Fibroblast of skin of left quadriceps (primary cell): ENCODE measurements around the gene RGS9.

Experiments used
- DNase-seq, 2 experiments: peaks; one replicate each; pipeline ENCODE4 v3.0.0-alpha.2; 2013; ENCODE audit warnings: low read depth in 2 of 2

RGS9 gene

DNA sequence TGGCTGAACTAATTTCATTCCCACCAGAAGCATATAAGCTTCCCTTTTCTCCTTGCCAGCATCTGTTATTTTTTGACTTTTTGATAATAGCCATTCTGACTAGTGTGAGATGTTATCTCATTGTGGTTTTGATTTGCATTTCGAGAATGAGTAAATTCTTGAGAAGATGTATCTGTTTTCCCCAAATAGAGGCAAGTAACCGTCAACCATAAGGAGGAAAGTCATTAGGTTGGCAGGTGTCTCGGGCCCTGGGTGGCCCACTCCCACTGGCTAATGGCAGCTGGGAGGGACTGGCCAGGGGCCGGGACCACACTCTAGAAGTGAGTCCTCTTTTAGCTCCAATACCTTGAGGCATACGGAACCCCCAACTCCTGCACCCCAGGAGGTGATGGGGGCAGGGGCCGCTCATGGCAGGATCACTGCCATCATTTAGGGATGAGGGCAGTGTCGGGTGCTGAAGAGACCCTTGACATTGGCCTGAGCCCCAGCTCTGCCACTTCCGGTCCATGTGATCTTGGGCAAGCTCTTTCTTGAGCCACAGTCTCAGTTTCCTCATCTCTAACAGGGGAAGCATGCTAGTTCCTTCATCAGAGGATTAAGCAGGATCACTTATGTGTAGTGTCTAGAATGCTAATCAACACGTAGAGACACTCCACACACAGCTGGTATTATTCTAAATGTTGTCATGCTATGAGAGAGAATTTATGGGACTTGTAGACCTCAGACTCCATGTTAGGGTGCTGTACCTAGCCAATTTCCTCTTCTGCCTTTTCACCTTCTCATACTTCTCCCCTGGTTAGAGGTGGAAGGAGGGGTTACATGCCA lies 44.3 kb downstream of the RGS9 start:
- no peak for DNase-seq

DNA sequence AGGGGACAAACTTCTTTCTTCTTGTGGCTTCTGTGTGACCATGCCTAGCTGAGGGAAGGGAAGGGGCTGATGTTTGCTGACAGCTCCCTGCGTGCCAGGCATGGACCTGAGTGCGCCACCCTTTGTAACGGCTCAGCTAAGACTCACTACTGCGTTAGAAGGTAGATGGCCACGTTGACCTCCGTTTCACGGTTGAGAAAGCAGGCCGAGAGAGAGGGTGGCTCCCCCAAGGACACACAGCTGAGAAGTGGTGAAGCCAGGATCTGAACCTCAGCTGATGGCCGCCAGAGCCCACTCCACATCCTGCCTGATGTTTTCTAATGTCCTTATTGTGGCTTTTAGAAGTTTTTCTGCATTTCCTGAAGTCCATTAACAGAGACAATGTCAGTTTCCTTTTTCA lies 45.1 kb downstream of the RGS9 start:
- no peak for DNase-seq

DNA sequence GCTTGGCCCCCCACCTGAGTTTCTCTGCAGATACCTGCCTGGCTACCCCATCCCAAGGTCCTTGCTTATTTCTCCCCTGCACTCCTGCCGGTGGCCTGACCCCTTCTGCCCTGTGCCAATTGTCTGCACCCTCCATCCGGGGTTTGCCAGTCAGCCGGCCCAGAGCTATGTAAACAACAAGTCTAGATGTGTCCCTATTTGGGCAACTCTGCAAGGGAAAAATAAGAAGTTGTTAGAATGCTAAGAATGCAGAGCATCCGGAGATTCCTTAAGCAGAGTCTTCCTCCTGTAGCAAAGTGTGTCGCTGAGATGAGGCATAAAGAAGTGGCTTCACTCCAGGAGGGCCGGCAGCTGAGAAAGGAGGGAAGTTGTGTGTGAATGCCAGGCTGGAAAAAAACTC lies 46.6 kb downstream of the RGS9 start:
- DNase-seq, result peak; percentile 67 to 71

DNA sequence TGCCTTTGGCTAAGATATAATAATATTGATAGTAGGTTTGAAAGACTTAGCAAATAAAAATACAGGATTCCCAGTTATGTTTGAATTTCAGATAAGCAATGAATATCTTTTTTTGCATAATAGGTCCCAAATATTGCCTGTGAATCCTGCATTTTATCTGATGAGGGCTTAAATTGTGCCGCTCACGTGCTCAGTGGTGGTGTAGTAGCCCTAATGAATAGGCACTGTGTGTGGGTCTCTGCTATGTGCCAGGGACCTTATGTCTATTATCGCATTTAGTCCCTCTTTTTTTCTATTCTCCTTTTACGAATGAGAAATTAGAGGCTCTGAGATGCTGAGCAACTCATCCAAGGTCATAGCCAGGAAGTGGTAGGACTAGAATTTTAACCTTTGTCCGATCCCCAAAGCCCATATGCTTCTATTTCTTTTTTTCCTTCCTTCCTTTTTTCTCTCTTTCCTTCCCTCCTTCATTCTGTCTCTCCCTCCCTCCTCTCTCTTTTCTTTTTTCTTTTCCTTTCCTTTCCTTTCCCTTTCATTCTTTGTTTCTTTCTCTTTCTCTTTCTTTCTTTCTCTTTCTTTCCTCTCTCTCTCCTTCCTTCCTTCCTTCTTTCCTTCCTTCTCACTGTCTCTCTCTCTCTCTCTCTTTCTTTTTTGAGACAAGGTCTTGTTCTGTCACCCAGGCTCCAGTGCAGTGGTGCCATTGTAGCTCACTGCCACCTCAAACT lies 47.2 kb downstream of the RGS9 start:
- DNase-seq, result no peak

DNA sequence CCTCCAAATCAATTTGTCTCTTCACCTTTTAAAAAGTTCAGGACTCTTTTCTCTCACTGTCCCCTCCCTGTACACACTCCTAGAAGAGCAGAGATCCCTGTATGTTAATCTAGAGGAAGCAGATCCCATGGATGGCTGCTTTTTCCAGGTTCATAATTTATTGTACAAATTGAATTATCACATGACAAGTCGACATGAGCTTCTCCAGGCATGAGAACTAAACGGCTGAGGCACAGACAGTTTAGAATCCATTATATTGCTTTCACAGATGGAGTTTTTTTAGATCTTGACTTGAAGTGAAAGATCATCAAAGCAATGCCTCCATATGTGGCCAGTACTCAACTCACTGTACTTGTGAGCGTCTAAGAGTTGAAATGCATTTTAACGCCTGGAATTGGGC lies 47.9 kb downstream of the RGS9 start:
- no peak for DNase-seq

DNA sequence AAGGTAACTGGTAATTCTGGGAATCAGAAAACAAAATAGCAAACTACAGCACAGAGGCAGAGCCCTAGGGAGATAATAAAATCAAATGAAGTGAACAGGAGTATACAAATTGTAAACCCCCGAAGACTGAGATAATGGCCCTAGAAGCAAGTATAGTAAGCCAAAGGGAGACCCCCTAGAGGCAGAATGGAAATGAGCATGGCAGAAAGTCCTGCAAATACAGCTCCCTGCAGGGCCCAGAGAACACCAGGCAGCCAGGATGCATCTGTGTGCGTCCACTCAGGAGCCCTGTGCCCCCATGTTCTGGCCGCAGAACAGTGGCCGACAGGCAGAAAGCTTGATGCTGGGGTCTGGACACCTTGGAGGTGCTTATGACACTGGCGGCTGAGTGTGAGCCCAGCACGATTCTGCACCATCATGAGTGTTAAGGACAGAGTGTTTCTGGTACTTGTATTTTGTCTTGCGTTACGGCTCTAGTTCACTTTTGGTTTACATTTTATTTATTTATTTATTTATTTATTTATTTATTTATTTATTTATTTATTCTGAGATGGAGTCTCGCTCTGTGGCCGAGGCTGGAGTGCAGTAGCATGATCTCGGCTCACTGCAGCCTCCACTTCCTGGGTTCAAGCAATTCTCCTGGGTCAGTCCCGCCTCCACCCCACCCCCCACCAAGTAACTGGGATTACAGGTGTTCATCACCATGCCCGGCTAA lies 48.7 kb downstream of the RGS9 start:
- DNase-seq, result no peak

DNA sequence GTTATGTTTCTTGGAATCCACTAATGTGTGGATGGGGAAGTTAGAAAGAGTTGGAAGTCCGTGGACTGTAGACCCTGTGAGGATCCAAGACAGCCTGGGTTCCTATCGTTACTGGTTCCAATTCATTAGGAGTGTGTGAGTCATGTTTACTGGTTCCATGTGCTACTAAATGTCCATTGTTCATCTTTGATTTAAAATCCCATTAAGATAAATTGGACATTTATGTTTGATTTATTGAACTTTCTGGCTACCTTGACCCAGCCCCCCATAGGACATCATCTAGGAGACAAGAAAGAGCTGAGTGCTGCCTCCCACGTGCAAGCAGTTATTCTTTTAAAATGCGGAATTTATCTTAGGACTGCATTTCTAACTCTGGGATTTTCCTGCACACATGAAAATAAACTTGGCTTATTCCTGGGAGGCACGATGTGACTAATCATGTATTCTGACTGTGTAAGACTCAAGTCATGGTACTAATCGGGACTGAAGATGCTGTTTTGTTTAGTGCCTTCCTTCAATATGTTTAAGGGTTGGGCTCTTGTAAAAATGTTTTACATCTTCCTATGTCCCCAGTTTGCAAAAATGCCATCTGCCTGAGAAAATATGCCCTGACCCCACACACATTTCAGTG lies 53.4 kb downstream of the RGS9 start:
- no peak for DNase-seq

DNA sequence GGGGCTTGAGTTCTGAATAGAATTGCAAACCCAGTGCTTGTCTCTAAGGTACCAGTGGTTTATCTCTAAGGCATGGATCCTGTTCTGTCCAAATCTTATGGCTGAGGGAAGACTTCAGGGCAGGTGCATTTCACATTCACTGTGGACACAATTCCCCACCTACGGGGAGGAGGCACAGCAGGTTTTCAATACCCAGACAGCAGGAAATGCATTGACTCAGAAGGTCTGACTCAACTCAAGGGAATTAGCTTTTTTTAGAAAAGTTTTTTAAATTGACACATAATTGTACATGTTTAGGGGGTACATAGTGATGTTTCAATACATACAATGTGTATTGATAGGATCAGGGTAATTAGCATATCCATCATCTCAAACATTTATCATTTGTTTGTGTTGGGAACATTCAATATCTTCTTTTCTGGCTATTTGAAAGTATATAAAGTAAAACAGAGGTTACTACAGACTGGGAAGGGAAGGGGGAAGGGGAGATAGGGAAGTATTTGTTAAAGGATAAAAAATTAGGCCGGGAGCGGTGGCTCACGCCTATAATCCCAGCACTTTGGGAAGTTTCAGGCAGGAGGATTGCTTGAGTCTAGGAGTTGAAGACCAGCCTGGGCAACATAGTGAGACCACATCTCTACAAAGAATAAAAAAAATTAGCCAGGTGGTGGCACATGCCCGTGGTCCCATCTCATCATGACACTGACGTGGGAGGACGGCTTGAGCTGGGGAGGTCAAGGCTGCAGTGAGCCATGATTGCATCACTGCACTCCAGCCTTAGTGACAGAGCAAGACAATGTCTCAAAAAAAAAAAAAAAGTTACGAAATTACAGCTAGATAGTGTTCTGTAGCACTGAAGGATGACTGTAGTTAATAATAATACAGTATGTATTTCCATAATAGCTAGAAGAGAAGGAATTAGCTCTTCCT lies 54.9 kb downstream of the RGS9 start:
- DNase-seq, result peak in 1 of 2 experiments; percentile 24

DNA sequence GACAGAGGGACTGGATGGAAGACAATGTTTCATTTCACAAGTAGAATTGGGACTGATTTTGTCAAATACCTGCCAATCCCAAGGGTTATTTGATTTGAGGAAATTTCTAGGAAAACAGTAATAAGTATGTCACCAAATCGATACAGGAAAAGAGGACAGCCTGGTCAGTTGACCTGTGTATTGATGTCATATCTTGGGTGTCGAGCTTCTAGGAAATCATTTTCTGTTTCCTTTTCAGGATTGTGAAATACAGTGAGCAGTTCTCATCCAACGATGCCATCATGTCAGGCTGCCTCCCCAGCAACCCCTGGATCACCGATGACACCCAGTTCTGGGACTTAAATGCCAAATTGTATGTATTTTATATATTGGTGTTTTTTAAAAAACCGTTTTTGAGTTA lies 56.1 kb downstream of the RGS9 start:
- no peak for DNase-seq

DNA sequence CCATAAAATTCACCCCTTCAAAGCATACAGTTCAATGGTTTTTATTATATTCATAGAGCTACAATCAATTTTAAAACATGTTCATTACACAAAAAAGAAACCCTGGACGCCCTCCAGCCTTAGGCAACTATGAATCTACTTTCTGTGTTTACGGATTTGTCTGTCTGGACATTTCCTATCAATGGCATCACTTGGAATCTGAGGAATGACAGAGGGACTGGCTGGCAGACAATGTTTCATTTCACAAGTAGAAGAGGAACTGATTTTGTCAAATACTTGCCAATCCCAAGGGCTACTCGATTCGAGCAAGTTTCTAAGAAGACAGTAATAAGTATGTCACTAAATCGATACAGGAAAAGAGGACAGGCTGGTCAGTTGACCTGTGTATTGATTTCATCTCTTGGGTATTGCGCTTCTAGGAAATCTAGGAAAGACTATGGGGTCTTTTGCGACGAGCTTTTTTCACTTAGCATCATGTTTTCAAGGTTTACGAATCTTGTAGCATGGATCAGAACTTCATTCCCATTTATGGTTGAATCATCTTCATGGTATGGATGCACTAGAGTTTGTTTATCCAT lies 56.6 kb downstream of the RGS9 start:
- DNase-seq, result no peak

DNA sequence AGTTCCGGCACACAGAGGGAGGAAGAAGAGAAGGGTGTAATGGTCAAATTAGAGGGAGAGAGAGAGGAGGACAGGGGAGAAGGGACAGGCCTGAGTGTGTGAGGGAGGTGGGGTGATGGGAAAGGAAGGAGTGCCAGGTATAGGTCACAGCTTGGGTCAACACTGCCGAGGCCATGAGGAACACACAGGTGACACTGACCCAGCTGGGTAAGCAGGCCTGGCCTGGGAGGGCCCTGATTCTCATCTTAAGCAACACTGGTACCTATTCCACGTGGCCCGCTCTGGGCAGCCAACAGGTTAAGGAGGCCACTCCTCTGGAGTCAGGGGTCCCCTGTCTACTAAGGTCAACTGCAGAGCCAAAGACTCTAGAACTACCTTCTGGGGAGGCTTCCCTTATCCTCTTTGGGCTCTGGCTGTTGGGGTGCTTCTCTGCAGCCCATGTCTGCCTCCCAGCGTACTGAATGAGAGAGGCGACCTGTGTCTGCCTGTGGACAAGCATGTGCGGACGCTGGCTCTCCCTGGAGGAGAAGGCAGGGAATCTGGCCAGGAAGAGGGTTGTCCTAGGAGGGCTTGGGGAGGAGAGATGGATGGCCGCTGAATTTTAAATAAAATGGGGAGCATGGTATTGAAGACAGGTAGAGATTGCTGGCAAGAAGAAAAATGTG lies 57.6 kb downstream of the RGS9 start:
- no peak for DNase-seq

DNA sequence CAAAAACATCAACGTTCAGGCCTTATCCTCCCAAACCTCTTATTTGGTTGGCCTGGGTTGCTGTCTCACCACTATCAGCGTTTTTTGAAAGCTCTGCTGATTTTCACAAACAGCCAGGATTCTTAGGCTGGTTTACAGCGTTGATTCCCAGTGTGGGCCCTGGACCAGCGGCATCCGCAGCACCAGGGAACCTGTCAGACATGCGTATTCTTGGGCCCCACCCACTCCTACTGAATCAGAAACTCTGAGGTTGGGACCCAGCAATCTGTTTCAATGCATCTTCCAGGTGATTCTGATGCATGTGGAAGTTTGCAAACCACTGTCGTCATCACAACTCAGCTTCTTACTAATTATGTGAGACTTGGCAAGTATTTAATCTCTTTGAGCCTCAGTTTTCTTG lies 58.5 kb downstream of the RGS9 start:
- DNase-seq, result no peak

DNA sequence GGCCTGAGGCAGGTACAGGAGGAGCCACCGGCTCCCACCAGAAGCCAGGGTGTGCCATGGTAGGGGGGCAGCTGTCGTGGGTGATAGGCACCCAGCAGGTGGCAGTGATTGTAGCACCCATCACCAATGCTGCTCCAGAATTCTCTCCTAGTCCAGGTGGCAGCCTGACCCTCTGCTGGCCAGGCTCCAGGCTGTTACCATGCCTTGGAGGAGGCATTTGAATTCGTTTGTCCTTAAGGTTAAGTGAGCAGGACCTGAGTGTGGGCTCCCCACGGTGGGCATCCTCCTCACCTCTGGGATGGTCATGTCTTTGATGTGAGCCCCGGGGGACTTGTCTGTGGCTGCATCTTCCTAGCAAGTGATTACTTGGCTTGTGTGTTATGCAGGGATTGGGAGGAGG lies 59.4 kb downstream of the RGS9 start:
- DNase-seq, result no peak

DNA sequence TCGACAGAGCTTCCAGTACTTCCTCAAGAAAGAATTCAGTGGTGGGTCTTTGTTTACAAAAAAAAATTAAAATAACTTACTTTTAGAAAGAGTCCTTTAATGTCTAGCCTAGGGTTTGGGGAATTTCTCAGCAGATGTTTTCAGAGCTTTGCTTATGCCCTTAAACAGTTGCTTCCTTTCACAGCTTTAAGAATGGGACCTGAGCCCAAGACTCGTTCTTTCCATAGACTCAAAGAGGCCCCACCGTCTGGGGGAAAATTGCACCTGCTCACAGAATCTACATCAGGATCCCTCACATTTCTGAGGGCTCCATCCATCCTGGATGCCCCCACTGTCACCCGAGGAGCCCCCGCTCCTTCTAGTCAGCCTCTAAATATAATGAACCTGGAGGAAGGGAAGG lies 60.0 kb downstream of the RGS9 start:
- DNase-seq, result no peak

DNA sequence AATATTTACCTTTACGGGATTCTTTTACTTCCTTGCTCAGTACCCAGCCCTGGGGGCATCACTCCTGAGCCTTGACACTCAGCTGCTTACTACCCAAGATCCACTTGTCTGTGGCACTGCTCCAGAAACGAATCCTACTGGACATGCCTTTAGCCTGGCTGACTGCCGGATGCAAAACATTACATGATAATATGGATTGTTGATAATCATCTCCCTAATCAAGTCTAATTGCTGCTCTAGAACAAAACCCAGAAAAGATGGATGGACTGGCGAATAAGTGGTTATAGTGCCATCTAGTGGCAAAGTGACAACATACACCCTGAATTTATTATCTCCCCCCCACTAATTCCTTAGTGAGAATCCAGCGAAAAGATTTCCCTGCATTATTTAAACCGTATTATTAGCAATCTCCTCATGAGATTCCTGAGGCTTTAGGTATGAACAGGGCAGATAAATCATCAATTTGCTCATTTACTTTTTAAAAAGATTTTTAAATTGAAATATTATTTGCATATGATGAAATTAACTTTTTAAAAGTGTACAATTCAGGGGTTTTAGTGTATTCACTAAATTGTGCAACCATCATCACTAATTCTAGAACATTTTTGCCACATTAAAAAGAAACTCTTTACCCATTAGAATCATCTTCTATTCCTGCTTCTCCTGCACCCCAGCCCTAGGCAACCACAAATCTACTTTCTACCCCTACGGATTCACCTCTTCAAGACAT lies 61.6 kb downstream of the RGS9 start:
- DNase-seq, result peak in 1 of 2 experiments; percentile 36

DNA sequence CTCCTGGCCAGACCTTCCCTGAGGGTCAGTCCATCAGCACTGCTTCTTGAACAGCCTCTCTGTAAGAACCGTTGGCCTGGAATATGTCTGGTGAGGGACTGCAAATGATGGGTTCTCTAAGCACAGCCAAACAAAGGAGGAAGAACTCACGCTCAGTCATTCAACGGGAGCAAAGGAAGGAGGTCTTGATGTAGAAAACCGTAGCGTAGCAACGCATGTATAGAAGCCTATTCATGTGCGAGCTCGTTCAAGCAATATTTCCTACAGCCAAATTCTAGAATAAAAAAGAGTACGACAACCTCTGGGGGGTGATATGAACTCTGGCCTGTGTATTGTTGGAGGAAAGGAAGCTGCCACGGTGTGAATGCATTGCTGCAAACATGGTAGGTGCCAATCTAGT lies 64.2 kb downstream of the RGS9 start:
- DNase-seq, result no peak

DNA sequence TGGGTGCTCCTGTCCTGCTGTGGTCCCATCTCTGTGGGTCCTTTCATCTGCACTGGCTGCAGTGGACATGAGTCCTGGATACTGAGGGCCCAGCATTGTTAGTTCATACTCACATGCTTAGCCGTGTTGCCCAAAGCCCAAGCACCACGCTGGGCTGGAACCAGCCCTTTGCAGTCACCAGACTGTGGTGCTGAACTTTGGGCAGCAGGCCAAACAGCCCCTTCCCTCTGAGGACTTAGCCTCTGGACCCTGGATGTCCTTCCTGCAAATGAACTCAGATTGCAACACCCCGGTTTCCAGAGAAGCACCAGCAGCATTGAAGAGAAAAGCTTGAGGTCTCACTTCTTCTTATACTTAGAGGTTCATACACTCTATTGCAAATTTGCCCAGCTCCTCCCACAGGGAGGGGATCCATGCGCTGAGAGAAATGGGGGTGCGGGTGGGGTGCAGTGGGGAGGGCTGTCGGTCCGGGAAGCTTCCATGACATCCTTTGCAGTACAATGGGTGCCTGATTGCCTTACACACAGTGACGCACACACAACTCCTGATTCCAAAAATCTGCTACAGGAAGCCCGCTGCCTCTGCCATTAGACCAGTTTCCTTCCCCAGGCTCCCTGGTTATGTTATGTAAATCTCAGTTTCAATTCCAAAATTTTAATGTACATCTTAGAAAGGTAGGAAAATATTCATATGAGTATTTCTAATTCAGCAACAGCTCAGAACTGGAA lies 65.8 kb downstream of the RGS9 start:
- DNase-seq, result no peak

DNA sequence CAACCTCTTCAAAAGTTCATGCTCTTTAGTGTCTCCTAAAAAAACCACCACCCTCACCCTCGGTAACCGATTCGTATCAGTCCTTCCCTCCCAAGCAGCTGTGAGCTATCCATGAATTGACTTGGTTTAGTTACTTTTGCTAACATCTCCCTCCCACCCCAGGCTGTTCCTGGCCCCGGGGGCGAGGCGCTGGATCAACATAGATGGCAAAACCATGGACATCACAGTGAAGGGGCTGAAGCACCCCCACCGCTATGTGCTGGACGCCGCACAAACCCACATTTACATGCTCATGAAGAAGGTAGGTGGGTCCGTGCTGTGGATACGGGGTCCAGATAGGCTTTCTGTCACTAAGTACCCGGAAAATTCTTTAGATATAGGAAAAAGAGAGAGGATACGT lies 66.8 kb downstream of the RGS9 start:
- no peak for DNase-seq

DNA sequence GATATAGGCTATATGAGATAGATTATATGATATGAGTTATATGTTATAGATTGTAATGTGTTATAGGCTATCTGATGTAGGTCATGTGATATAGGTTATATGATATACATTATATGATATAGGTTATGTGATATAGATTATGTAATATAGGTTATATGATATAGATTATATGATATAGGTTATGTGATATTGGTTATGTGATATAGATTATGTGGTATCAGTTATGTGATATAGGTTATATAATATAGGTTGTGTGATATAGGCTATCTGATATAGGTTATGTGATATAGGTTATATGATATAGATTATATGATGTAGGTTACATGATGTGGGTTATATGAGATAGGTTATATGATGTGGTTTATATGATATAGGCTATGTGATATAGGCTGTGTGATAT lies 68.5 kb downstream of the RGS9 start:
- DNase-seq, result no peak
